GM23338 (cell line): ENCODE data around the gene TUBGCP2.

ENCODE experiments used
- CREB1 ChIP-seq: fragments of 250-450 bp; sonication (Bioruptor Pico); IDR thresholded peaks from 2 replicates; pipeline ENCODE4 v1.5.0; 2020; ENCODE audit warnings: low read depth, mild to moderate bottlenecking, moderate library complexity
- TF ChIP-seq, protein P1 (sequence below), 2 experiments: fragments of 200-600 bp in 1 of 2; sonication (generic) in 1 of 2; conservative IDR thresholded peaks; 2 replicates each; pipeline versions ENCODE4 v1.5.1 to v1.6.1; 2016 to 2017; ENCODE audit warnings: antibody characterized with exemption in 2 of 2, low read depth in 2 of 2, mild to moderate bottlenecking in 2 of 2, moderate library complexity in 1 of 2
- TF ChIP-seq, protein P2 (sequence below): IDR thresholded peaks from one replicate; pipeline ENCODE4 v1.6.1; 2018; ENCODE audit warnings: antibody characterized with exemption; ENCODE audit not compliant: unreplicated experiment

DNA sequence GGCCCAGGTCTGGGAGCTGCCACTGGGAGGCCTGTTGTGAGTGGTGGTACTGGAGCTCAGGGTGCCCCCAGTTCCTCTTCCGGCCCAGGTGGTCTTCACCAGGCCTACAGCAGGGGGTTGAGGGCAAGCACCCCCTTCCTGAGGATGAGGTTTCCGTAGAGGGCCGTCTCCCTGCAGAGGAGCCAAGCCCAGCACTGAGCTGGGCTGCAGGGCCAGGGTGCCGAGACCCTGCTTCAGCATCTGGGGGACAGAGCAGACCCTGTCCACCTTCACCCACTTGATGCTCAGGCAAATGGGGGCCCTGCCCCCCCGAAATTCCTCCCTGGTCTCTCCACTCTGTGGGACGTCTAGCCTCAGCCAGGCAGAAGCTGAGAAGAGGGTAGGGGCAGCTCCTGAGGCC, 46.6 kb upstream of the TUBGCP2 start:
- TF ChIP-seq, protein P1, sequence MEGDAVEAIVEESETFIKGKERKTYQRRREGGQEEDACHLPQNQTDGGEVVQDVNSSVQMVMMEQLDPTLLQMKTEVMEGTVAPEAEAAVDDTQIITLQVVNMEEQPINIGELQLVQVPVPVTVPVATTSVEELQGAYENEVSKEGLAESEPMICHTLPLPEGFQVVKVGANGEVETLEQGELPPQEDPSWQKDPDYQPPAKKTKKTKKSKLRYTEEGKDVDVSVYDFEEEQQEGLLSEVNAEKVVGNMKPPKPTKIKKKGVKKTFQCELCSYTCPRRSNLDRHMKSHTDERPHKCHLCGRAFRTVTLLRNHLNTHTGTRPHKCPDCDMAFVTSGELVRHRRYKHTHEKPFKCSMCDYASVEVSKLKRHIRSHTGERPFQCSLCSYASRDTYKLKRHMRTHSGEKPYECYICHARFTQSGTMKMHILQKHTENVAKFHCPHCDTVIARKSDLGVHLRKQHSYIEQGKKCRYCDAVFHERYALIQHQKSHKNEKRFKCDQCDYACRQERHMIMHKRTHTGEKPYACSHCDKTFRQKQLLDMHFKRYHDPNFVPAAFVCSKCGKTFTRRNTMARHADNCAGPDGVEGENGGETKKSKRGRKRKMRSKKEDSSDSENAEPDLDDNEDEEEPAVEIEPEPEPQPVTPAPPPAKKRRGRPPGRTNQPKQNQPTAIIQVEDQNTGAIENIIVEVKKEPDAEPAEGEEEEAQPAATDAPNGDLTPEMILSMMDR (conservative IDR thresholded peaks at IDR 0.05; ENCODE audit: low read depth in 2 of 2), result no peak
- TF ChIP-seq, protein P2, sequence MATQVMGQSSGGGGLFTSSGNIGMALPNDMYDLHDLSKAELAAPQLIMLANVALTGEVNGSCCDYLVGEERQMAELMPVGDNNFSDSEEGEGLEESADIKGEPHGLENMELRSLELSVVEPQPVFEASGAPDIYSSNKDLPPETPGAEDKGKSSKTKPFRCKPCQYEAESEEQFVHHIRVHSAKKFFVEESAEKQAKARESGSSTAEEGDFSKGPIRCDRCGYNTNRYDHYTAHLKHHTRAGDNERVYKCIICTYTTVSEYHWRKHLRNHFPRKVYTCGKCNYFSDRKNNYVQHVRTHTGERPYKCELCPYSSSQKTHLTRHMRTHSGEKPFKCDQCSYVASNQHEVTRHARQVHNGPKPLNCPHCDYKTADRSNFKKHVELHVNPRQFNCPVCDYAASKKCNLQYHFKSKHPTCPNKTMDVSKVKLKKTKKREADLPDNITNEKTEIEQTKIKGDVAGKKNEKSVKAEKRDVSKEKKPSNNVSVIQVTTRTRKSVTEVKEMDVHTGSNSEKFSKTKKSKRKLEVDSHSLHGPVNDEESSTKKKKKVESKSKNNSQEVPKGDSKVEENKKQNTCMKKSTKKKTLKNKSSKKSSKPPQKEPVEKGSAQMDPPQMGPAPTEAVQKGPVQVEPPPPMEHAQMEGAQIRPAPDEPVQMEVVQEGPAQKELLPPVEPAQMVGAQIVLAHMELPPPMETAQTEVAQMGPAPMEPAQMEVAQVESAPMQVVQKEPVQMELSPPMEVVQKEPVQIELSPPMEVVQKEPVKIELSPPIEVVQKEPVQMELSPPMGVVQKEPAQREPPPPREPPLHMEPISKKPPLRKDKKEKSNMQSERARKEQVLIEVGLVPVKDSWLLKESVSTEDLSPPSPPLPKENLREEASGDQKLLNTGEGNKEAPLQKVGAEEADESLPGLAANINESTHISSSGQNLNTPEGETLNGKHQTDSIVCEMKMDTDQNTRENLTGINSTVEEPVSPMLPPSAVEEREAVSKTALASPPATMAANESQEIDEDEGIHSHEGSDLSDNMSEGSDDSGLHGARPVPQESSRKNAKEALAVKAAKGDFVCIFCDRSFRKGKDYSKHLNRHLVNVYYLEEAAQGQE, result no peak
- TF ChIP-seq CREB1 (CRISPR knock-in tag), result no peak
